Left colon (tissue), 2 donors: ENCODE data around the gene TMC1. TPM values are rescaled to one million over a fixed set of nuclear protein-coding genes. Genes with fewer than 3 reads are reported as not detected.

Source experiments
- ATAC-seq: fragments of 200-7000 bp; cut with Tn5 transposase; one replicate; pipeline ENCODE4 v1.9.1; 2020; ENCODE audit warnings: mild to moderate bottlenecking, moderate library complexity
- DNase-seq, 2 donors: peaks; one replicate each; pipeline ENCODE4 v3.0.0-alpha.2; 2020
- intact Hi-C, 2 donors: fragments of 100-400 bp; cut with DNase I in 1 of 2; cut with micrococcal nuclease in 1 of 2; formaldehyde crosslinking; loops; one replicate each; pipeline versions ENCODE4 v1.11.2 to v1.14.0; 2022; cut with DNase I, micrococcal nuclease
- total RNA-seq, 2 donors: library from RNA; stranded (reverse); fragmentation: NEBNext Ultra II Directional; extraction: Animal tissue kit (Norgen Biotek cat#: 25700); gene quantifications; one replicate each; pipeline ENCODE4 v1.2.1, GENCODE V29; 2021
- donor health status: DM: no; HTN: no; CAD: no.
- donor health status: DM: yes; HTN: yes; CAD: no.

TMC1 gene
- total RNA-seq, 2 donors from 2014 or later, result 0.28 to 0.40 TPM

DNA sequence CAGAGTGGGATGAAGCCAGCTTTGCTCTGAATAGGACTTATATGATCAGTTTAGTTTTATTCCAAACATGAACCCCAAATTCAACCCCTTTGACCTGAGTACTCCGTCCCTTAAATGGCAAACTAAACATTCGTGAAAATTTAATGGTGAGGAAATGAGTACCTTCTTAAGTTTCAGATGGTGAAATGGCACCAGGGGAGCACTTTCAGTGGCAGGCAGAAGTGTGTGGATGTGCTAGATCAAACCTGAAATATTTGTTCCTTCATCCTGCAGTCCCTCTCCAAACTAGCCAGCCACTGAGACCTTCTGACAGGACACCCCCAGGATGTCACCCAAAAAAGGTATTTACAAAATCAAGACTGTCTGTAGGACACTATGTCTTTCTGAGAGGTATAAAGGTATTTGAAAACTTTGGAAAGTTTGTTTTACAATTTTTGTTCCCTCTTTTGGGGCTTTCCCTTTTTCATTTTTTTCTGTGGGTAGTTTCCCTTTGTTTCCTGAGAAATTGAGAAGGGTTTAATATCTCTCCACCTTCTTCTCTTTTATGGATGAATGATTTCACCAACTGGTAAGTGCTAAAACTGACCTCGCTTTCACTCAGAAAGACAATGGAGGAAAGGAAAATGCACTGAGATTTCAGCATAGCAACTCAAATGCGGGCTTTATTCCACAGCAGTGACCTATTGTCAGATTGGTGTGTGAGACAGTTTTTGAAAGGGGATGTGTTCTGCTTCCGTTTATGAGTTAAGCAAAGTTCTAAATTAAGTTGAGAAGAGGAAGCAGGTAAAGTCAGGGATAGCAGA lies 127.1 kb downstream of the TMC1 start:
- ATAC-seq, result no peak
- intact Hi-C loops, result no loop called here
- DNase-seq, result no peak

DNA sequence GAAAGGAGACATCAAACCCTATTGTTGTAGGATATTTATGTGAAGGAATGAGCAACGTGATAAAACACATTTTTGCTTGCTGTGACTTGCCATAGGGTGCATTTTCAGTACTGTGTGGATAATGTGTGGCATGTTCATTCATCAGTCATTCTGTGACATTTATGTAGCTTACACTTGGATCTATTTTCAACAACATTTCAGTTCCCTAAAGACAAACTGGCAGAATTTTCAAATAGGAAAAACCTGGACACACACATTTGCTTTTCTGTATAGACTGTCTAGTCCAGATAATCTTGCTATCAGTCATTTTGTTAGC lies 127.7 kb downstream of the TMC1 start:
- intact Hi-C loops, result no loop called here
- no peak for ATAC-seq
- DNase-seq, result no peak

DNA sequence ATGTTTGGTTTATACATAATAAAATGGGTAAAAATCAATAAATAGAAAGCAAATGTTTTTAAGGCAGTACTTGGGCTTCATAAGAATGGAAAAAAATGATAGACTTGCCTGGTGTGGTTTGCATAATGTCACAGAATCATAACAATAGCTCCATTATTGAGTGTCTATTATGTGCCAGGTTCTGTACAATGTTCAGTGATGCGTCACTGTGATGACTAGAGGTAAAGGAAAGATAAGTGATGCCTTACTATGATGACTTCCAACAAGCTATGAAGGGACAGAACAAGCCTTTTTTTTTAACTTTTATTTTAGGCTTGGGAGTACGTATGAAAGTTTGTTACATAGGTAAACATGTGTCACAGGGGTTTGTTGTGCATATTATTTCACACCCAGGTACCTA lies 128.8 kb downstream of the TMC1 start:
- DNase-seq, result no peak
- no peak for ATAC-seq
- intact Hi-C loops, result no loop called here

DNA sequence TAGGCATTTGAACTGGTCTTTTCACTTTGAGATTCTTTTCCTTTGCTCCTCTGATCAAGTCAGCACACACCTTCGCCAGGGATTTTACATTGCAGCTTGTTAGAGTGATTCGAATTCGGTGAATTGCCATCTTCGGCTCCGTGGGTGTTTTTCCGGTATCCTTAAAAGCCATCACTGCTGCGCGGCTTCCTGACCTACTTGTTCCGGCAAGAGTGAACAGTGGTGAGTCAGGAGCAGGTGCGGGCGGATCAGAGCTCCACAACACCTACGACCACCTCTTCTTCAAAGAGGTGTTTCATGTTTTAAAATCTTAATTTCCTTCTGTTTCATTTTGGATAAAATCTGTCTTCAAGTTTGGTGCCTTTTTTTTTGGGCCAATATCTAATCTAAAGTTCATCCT lies 134.6 kb downstream of the TMC1 start:
- DNase-seq (no peak), ATAC-seq (no peak)
- intact Hi-C loops, result no loop called here

DNA sequence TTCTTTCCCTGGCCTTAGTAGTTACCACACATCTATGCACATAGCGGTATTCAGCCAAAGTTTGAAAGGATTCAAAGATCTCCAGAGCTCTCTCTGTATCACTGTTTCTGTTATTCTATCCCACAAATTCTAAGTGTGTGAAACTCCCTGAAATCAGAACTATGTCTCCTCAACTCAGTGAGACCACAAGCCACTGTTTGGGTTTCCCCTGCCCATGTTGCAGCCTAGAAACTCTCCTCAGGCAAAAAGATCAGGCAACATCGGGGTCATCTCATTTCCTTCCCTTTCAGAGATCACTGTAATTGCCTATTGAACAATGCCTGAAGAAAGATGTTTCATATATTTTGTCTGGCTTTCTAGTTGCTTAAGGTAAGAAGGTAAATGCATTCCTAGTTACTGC lies 135.6 kb downstream of the TMC1 start:
- DNase-seq, result no peak
- intact Hi-C loops, result no loop called here
- no peak for ATAC-seq

DNA sequence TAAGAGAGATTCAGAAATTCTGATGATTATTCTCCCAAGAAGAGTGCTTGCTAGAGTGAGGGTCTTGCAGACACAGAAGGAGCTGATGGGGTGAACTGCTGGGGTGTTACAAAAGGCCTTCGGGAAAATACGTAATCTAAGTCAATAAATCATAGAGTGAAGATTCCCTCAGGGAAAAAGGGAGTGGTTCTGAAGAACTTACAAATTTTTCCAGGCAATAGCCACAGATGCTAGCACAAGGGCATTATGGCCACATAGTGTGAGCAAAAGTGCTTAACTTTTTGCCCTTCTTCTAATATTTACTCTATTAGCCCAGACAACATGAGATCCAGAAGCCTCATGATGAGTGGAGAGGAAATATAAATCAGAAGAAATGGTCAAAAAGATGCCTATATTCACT lies 137.3 kb downstream of the TMC1 start:
- ATAC-seq (no peak), DNase-seq (no peak)
- intact Hi-C loops, result no loop called here

DNA sequence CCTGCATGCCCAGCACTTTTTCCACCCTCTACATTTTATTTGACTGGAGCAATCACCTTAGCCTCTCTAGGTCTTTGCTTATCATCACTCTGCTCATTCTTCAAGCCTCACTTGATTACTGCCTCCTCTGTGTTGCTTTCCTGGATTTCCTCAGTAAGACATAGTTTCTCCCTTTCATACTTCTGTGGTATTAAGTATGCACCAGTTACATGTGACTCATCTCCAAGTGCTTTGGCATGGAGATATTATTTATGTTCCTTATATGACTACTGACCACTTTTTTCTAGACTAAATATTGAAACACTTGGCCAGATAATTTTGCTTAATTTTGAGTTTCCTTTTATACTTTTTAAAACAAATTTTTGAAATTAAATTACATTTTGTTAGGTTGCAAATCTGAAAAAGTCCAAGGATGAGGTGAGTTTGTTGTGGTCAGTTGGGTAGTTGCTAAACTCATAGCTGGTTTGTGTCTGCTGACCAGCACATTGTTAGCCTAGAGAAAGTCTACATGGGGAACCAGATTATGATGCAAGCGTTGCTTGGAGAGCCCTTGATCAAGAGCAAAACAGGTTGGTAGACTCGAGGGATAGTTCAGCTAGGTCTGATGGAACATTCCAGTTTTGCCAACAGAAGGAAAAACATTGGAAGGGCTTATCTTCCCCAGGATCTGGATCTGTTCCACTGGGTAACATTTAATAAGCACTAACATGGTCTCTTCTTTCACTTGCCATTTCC lies 140.2 kb downstream of the TMC1 start:
- intact Hi-C loops, result no loop called here
- DNase-seq (no peak), ATAC-seq (no peak)

DNA sequence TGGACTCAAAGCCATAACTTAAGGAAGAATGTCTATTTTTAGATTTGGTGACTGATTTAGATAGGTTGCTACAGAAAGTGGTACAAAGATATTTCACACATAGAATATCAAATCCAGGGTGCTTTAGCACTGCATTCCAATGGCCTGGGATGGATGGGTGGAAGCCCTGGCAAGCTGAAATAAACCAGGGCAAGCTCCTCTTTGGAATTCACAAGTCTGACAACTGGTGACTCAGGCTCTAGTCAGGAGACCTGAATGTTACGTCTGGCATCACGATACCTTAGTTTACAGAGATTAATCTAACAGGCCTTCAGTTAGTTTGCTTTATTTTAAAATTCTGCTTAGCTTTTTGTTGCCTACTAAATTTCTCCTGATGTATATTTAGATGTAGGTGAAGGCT lies 144.0 kb downstream of the TMC1 start:
- intact Hi-C loops, result no loop called here

DNA sequence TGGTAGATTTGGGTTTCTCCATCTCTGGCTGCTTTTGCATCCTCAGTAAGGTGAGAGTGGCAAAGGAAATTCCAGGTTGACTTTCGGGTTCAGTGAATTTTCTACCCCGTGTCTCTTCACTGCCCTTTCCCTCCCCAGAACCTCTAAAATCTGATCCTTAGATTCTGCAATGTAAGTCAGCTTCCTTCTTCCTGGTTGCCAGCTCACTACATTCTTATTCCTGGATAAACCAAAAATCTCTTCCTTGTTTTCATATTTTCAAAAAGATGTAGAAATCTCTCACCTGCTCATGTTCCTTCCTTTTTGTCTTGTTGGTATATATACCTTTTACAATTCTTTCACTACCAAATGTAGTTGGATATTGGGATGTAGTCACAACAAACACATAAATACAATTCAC lies 145.8 kb downstream of the TMC1 start:
- intact Hi-C loops, result no loop called here
- ATAC-seq, result no peak

More for the DNA sequence above, 144.0 kb downstream of the TMC1 start:
- DNase-seq (no peak), ATAC-seq (no peak)

DNA sequence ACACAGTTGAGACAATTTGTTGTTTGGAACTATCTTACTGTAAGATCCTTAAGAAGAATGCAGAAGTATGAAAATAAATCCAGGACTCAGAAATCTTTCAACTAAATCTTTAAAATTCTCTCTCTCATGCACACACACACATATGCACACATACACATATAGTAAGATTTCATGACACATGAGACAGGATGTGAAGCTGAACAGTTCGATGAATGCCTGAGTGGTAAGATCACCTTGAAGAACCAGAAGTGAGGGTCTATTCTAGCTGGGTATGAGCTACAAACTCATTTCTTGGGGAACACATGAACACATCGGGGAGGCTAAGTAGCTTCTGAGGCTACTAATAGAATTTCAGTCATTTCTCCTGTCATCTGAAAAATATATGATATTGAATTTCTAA lies 153.6 kb downstream of the TMC1 start:
- intact Hi-C loops, result no loop called here
- DNase-seq, result no peak
- ATAC-seq, result no peak

More for the DNA sequence above, 145.8 kb downstream of the TMC1 start:
- DNase-seq, result no peak

DNA sequence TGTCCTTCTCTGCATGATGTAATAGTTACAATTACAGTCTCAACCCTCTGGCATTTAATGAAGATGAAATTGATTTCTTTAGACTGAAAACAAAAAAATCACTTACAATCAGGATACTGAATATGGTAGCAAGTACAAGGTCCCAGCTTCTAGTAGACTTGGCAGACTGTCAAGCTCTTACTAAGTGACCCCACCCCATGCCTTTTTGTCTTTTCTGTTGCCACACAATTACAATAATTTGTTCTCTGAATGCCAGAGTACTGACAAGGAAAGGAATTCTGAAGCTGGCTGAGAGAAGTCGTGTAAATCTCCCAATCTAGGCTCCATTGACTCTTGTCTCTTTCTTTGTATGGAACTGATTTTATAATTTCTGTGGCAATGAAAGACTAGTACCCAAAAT lies 154.2 kb downstream of the TMC1 start:
- ATAC-seq (no peak), DNase-seq (no peak)
- intact Hi-C loops, result no loop called here

DNA sequence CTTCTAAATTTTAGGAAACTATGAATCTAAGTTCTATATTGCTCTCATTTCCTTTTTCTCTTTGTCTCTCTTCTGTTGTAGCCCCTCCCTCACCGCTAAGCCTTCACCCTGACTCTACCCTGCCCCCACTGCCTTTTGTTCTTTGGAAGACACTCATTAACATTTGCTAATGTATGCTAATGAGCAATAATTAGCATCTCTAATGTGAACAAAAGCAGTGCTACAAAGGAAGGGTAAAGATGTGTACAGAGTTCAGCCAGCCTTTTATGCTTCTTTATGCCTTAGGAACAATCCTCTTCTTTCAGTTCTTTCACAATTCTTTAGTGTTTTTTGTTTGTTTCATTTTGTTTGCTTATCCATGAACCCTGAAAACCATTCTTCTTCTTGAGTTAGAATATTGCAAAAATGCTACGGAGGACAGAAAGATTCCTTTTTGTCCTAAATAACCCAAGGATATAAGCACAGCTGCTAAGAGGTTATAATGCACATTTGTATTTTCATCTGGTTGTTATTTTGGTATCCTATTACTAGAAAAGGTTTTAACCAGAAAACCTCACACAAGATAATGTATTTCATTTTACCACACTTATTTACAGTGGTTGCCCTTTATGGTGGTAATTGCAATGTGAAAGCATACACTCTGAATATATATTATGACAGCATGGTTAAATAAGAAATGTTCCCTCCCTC lies 159.3 kb downstream of the TMC1 start:
- ATAC-seq (no peak), DNase-seq (no peak)
- intact Hi-C loops, result no loop called here

DNA sequence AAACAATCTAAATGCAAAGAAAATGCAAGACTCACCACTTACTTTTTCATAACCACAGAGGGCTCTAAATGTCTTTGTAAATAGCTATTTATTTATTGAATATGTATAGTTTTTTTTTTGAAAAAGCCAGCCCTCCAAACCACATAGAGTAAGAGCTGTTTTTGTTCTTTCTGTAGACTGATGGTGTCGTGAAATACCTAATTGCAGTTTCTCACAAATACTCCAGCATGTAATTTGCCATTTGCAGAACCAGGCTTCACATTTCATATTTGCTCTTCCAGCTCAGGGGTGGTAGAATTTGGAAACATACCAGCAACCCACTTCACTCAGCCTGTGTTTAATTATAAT lies 159.8 kb downstream of the TMC1 start:
- ATAC-seq (no peak), DNase-seq (no peak)
- intact Hi-C loops, result no loop called here

DNA sequence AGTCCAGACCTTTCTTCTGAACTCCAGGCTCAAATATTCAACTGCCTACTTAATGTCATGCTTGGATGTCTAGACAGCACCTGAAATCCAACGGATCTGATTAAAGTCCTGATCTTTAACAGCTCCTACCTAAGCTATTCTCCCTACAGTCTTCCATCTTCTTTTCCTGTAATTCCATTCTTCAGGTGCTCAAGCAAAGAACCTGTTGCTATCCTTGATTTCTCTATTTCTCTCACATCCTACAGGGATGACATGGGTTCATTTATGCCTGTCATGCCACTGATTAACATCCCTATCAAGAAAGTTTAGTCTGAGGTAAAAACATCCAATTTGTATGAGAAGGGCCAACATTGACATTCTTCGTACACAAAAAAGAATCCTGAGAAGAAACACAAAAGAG lies 163.2 kb downstream of the TMC1 start:
- intact Hi-C loops, result no loop called here
- DNase-seq (no peak), ATAC-seq (no peak)

DNA sequence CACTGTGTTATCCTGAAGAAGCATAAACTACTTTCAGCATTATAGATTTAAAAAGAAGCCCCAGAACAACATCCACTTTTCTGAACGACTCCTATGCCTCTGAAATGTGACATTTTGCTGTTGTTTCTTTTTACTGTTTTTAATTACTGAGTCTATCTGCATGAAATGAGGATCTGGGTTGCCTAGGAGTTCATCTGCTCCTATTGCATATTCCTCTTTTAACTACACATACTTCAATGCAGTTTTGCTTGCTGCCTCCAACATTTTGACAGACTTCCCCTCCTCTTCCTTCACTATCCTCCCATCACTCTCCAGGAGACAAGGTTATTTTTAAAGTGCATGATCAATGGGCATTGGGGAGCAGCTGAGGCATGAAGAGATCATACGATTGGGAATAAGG lies 164.5 kb downstream of the TMC1 start:
- no peak for DNase-seq

DNA sequence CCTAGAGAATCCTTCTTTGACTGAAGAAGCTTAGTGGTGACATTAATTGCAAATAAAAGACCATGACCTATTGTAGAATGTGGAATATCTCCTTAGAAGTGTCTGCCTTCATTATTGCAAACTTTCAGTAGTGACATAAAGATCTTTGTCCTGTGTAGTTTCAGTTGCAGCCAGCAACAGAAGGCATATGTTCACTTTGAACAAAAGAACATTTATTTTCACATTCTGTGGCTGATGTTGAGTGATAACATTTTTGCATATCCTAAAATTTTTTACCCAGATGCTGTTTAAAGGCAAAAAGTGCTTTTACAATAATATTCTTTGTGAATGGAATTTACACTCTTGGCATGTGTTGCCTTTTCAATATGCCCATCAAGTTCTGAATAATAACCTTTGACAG lies 165.9 kb downstream of the TMC1 start:
- no peak for DNase-seq
- intact Hi-C loops, result no loop called here
- no peak for ATAC-seq

More for the DNA sequence above, 164.5 kb downstream of the TMC1 start:
- intact Hi-C loops, result no loop called here
- no peak for ATAC-seq

DNA sequence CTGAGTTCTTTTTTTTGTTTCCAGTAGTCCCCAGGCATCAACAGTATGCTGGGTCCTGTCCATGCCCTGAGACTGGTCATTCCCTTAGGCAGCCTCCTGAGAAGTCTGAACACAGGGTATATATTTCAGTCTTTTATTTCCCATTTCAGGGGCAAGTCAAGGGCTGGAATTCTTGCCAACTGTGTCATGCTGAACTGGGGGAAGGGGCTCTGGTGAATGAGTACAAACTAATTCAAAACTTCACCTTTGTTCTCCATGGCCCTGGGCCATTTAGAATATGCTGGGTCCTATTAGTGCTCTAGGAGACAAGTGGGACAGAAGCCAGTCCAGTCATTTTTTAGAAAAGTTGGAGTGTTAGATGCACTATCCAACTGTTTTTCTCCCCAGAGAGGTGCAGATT lies 170.3 kb downstream of the TMC1 start:
- DNase-seq (no peak), ATAC-seq (no peak)
- intact Hi-C loops, result no loop called here

DNA sequence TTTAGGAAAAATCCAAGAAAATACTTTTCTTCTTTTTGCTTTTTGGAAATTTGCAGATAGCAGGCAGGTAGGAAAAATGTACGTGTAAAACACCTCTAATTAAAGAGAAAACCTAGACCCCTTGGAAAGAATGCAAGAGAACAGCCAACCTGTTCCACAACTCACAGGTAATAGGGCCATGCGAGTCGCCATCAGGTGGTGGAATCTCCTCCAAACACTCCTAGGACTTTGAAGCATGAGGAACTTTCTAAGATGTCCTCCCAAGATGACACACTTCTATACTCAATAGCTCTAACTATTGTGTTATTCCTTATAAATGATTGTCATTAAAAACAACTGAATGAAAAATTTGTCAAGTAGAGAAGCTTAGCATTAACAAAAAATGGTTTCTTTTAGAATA lies 174.0 kb downstream of the TMC1 start:
- intact Hi-C loops, result no loop called here
- ATAC-seq (no peak), DNase-seq (no peak)

DNA sequence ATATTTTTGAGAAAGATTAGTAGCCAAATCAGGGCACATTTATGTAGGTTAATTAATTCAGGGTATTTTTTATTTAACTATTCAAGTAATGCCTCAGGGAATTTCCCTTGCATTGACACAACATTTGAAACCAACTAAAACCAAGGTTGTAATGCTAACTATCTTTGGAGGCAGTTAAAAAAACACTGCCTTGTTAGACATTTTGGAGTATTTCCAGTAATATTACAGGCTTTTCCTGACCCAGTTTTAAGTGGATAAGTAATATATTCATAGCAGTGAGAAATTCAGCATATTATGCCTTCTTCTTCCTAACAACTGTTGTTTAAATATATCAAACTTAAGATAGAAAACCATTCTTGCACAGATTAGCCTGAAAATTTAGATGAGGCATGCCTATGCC lies 175.1 kb downstream of the TMC1 start:
- ATAC-seq, result no peak
- intact Hi-C loops, result no loop called here
- no peak for DNase-seq

DNA sequence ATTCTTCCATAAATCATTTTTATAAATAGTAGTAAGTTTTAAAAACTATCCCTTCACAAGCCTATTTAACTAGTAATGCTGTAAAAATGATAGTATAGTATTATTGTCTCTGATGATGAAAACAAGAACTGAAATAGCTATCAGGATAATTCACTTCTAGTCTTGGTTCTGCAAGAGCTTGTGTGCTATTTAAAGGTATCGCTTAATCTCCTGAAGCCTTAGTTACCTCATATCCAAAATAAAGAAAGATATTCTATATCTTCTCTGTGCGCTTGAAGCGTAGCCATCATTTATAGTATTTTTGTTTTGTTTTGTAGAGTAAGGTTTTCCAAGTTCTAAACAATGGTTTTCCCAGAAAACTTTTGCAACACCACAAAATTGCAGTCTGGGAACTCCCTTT lies 180.1 kb downstream of the TMC1 start:
- DNase-seq, result no peak
- intact Hi-C loops, result no loop called here
- ATAC-seq, result no peak
